GM12892 (cell line): ENCODE results near the gene MICAL2.

Source experiments
- POLR2A ChIP-seq: IDR thresholded peaks from 2 replicates; pipeline ENCODE4 v1.6.1; 2011; ENCODE audit warnings: low read depth, low read length, control low read depth
- TAF1 ChIP-seq: IDR thresholded peaks from 2 replicates; pipeline ENCODE4 v1.6.1; 2011; ENCODE audit warnings: low read depth, mild to moderate bottlenecking, control low read depth, low read length, borderline replicate concordance

GRCh38 chr11:12120031-12121008 lies 9.9 kb downstream of the MICAL2 start:
- no peak for TF ChIP-seq POLR2A
- no peak for TF ChIP-seq TAF1
